SK-N-MC (cell line): ENCODE measurements around the gene CNTNAP3B.
"Not testable (repeated sequence)": the region's sequence is repeated elsewhere in the genome, so short reads cannot be mapped to it uniquely, and the experiment has no call there.

Experiments used
- EZH2 ChIP-seq: fragments of 200-600 bp; sonication (generic); IDR thresholded peaks from one replicate; pipeline ENCODE4 v1.6.1; 2017; ENCODE audit warnings: antibody characterized with exemption
- FOXP2 ChIP-seq: optimal IDR thresholded peaks from 2 replicates; pipeline ENCODE3; 2011; ENCODE audit warnings: mild to moderate bottlenecking, moderate library complexity; ENCODE audit not compliant: insufficient read depth; ENCODE audit errors: extremely low read length, control extremely low read depth
- POLR2AphosphoS5 ChIP-seq: IDR thresholded peaks from 2 replicates; pipeline ENCODE4 v1.6.1; 2012; ENCODE audit warnings: mild to moderate bottlenecking, low read depth, low read length, borderline replicate concordance

DNA sequence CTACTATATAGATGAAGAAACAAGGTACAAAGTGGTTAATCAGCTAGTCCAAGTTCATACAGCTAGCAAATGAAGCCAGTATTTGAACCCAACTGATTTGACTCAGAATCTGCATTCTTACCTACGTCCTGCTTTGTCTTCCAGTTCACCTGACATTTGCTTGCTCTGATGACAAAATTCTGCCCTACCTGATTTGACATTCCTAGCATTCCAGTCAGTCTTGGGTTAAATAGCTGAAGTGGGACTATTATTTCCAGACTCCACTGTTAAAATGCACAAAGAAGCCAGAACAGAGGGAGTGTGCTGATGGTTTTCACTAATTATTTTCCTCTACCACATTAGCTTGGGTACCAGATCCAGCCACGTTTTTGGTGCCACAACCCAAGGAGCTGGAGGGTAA lies 78.5 kb downstream of the CNTNAP3B start:
- TF ChIP-seq EZH2, POLR2AphosphoS5, FOXP2: not testable (repeated sequence)
